CD4-positive, alpha-beta T cell treated with Interleukin-17A for 1 hour (primary cell): ENCODE data around the gene GPC3.
A peak's percentile ranks its signal among the peaks of the same experiment; 100 is the strongest.
"Not testable (repeated sequence)": the region's sequence is repeated elsewhere in the genome, so short reads cannot be mapped to it uniquely, and the experiment has no call there.

Experiments used
- DNase-seq: peaks from one replicate; pipeline ENCODE4 v3.0.0-alpha.2; 2020

The GPC3 gene

DNA sequence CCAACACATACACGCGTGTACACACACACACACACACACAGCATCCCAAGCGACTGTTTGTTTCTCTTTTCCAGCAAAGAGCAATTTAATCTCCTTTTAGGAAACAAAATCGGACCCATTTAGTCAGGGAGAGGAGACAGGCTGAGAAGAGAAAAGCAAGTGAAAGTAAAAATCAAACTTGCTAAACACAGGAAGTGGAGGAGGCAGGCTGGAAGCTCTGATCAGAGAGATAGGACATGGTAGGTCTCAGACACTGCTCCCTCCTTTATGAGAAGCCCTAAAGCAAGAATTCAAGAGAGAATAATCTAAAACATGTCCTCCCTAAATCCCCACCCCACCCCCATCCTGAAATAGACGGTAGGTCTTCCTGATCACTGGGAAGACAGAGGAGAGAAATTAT is 62.3 kb downstream of the GPC3 start:
- peak; percentile 21 for DNase-seq

DNA sequence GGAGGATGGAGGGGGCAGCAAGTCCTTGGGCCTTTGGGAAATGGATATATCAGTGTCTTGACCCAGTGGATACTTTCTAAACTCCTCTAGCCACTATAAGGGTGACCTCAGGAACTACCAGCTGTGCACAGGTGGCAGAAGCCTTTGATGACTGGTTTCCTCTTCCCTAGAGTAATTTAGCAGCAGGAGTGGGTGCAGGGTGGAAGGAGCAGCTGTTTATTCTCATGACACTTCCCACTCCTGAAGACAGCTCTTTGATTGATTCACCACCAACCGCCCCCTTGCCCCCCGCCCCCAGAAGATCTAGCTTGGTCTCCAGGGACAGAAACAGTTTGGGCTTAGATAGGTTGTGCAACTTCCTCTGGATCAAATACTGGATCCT is 63.0 kb downstream of the GPC3 start:
- DNase-seq = no peak

DNA sequence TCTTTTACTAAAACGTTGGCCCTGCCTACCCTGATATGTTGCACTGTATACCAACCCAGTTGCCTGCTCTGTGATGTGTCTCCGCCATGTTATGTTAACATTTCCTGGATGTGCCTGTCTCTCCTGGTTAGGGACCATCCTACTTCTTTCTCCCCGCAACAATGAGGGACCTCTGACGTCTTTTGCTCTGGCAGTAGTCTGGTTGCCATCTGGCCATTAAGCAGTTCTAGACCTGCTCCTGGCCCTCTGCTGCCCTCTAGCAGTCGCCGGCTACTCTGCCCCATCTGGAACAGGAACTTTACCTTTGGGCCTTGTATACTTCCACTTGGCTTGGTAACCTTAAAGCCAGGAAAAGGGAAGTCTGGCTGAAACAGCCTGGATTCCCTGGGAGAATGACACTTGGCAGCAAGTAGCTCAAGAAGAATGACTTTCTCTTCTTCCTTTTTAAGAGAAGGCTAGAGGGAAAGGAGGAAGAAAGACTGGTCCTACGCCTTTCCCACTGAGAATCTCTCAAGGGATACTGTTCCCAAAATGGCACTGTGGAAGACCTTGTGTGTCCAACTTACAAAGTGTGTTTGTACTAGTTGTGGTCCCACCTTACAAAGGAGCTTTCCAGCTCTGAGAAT is 63.5 kb downstream of the GPC3 start:
- DNase-seq = peak; percentile 13

DNA sequence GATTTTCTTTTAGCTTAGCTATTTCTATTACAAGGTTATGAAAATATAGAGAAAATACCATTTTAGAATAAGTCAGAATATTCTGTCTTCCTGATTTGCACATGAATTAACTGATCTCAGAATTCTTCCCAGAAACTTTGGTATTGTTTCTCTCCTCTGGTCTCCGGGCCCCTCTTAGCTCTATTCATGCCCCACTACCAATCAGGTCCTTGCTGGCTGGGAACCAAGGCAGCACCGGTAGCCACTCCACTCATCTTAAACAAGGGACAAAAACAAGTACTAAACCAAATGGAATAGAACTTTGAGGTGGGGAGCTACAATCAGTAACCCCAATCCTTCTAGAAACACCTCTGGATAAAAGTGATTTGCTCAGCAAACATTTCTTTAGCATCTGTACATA is 64.3 kb downstream of the GPC3 start:
- no peak for DNase-seq

GRCh38 chrX:133918361-133918771 is 67.0 kb downstream of the GPC3 start:
- DNase-seq = no peak

DNA sequence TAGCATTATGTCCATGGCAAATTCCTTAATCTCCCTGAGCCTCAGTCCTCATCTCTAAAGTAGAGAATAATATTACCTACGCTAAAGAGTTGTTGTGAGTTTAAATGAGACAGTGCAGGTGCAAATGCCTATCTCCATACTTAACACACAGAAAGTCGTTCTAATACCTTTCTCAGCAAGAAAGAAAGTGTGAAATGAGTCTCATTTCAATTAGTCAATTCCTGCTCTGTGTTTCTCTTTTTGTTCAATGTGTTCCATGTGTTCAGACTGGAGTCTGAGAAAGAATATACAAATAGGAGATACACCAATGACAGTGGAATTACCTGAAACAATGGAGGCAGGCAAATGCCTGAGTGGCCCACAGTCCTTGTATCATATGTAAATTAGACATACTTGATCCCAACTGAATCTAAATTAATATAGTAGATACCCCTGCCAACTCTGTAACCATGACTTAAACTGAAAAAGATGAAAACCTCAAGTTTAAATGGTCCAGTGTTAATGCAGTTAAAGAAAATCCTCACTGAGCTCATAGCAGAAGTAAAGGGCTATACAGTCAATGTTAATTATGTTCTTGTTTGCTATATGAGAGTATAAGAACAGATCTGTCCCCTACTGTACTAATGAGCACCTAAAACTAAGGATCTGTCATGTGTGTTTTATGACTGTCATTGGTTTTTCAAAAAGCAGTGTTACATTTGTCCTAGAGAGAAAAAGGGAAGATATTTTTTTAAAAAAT is 68.2 kb downstream of the GPC3 start:
- no peak for DNase-seq

DNA sequence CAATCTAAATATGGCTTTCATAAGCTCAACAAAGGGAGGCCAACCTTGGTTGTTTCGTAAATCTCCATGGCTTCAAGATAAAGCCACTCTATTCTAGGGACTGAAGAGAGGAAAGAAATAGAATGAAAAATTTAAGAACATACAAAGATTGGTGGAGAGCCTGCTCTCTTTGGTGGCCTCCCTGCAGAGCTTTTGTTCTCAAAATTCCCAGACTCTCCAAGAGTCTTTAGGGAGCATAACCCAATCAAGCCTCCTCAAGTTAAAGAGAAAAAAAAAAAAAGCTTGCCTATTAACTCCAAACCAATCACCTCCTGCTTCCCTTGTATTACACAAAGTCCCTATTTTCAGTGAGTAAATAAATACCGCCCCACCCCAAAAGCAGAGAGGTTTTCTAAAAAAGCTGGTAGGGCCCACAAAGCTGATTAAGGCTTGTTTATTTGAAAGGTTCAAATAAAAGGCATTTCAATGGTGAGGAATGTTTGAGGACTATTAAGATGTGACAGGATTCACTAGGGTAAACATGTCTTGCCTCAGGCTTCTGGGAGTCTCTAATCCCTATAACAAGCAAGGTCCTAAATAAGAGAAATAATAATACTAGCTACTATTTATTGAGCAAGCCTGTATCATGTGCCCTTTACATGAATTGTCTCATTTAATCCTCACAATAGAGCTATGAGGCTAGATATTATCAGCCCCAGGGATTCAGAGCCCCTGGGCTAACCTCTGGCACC is 71.6 kb downstream of the GPC3 start:
- DNase-seq = no peak

DNA sequence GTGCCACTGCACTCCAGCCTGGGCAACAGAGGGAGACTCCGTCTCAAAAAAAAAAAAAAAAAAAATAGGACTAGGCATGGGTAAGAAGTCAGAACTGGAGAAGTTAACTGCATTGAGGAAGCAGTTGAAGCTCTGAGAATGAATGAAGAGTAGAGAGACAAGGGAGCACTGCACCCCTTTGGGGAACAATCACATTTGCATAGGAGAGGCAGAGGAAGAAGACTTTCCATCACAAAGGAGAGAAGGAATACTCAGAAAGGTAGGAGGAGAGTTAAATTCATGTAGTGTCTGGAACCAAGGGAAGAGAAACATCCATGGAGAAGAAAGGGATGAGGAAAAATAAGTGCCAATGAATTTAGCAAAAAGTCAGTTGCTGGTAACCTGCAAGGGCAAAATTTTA is 72.4 kb downstream of the GPC3 start:
- DNase-seq = no peak

DNA sequence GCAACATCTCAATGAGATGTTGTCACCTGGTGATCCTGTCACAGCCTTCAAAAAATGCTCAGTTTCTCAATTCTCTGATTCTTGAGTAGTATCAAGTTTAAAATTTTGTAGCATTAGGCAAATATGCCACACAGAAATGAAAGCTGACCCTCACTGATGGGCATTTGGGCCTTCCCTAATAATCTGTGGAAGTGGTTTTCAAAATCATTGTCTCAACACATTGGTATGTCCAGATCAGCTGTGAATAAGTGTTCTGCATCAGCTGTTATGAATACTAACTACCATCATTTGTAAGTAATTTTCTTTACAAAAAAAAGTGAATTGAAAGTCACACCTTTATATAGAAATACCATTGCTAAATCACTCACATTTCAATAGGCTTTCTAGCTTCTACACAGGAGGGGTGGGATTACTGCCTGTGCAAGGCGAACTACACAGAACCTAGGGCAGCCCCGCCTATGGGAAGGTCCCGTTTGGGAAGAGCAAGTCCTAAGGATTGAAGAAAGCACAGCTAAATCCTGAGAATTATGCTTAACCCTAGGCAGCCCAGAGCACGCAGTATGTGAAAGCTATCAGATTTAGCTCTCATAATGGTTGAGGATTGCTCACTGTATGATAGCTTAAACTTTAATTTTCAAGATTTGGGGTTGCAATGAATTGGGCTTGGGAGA is 73.4 kb downstream of the GPC3 start:
- DNase-seq = no peak

DNA sequence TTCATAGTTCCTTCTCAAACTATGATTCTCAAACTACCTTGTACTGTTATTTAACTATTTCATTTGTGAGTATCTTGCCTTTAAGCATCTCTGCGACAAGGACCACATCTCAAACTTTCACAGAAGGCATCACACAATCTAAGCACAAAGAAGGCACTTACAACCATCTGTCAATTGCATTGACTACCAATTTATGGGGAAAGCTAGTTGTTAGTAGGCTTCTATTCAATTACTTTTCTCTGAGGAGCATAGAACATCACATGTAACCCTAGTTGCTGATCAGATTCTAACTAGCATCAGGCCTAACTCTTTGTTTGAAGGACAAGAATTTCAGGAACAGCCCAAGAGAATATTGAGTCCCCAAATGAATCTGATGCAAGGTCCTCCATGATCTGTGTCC is 74.9 kb downstream of the GPC3 start:
- DNase-seq = no peak

- DNase-seq = no peak
These were observed 75.5 kb downstream of the GPC3 start for GRCh38 chrX:133909888-133910287.

DNA sequence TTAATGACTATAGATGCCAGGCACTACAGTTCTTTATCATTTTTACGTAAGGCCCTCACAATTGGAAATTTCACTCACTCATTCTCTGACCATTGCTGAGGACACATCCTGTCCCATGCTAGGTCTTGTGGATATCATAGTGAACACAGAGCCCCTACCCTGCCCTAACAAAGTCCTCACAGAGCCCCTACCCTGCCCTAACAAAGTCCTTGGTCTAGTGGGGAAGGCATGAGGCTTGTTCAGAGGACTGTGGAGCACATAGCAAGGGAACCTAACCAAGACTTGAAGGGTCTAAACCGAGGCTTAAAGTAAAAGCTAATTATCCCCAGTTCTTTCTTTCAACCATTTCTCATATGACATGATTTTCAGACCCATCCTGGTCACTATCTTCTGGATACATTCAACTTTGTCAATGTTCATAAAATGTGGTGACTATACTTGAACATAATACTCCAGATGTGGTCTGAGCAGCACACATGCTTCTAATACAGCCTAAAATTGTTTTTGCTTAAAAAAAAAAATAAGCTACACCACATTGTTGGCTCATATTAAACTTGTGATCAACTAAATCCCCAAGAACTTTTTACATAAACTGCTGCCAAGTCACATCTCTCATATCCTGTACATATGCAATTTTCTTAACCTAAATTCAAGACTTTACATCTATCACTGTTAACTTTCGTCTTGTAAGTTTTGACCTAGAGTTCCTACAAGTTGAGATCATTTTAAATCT is 77.0 kb downstream of the GPC3 start:
- DNase-seq = no peak

- DNase-seq = no peak
These were observed 77.8 kb downstream of the GPC3 start for GRCh38 chrX:133907606-133908005.

GRCh38 chrX:133905305-133905704 is 80.1 kb downstream of the GPC3 start:
- DNase-seq = no peak

GRCh38 chrX:133897593-133898163 is 87.7 kb downstream of the GPC3 start:
- DNase-seq = no peak

DNA sequence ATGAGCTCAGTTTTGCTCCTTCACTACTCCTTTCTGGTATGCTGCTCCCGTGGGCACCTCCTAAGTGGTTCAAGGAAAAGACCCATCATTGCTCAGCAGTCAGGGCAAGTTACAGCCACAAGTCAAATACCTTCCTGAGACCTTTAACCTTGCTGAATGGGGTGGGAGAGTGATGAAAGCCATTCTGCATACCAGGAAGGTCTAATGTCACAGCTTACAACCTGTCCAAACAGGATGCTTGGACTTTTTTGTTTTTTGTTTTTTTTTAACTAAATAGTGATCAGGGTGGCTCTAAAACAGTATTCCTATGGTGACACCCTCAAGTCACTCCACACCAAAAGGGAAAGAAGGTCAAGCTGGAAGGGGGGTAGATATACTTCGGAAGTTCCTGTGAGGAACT is 93.1 kb downstream of the GPC3 start:
- DNase-seq = no peak

DNA sequence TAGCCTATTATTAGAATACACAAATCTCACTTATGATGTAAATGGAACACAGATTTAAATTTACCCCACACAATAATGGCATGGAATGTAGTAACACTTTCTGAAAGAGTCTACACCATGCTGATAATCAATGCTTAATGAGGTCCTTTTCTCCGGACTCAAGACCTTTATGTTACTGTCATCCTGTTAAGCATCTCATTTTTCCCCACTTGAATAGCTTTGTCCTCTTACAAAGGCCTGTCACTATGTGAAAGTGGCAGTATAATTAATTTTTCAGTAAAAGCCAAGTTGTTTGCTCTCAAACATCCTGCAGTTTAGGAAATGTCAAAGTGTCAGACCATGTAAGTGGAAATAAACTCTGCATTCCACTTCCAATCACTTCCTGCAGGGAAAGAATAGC is 96.4 kb downstream of the GPC3 start:
- no peak for DNase-seq

DNA sequence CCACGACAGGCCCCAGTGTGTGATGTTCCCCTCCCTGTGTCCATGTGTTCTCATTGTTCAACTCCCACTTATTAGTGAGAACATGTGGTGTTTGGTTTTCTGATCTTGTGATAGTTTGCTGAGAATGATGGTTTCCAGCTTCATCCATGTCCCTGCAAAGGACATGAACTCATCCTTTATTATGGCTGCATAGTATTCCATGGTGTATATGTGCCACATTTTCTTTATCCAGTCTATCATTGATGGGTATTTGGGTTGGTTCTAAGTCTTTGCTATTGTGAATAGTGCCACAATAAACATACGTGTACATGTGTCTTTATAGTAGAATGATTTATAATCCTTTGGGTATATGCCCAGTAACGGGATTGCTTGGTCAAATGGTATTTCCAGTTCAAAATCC is 97.3 kb downstream of the GPC3 start:
- DNase-seq = not testable (repeated sequence)

DNA sequence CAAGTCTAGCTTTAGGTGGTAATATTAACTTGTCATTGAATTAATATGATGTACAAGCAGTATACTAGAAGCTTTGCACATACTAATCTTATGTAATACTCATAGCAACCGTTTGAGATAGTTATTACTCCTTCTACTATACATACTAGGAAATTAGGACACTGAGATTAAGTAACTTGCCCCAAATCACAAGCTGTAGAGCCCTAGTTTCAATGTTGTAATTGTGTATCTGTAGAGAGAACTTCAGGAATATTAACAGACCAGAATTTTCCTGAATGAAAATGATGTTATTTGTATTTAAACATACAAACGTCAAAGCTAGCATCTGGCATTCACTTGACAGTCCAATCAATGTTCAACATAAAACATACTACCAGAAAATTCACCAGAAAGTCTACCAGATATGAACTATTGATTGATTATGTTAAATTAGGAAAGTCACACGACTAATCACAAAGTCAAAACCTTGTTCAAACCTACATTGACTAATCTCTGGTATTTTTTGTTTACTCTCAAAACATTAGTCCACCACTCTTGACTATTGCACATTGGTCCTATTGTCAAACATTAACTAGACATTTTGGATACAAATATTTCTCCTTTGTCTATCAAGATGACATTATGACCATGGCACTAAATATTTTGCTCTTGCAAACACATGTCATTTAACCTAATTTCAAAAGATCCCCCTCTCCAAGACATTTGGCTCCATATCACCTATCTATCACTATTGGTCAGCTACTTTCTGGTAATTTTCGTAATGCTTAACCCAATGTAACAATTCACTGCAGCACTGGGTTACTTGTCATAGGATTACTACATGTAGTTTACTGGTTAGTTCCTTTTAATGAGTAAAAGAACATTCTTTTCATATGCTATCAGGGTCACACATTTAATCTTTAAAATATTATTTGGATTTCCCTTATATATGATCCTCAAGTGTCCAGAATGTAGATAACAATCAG is 100.7 kb downstream of the GPC3 start:
- no peak for DNase-seq

- DNase-seq = no peak
These were observed 103.5 kb downstream of the GPC3 start for GRCh38 chrX:133881893-133882292.

DNA sequence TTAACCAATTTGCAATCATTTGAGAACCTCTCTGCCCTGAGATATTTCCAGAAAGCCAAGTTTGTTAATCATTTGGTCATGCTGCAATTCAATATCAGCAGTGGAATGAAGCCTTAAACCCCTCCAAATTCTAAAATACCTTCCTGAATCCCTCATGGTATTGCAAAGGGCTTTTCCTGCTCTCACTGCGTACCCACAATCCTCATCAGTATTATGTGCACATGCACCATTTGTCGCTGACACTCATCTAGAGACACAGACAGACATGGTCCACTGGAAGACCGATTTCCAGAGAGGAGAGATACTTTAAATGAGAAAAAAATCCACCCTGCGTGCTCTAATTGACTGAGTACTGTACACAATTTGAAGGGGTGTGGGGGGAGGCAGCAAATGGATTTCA is 104.4 kb downstream of the GPC3 start:
- no peak for DNase-seq
